HepG2 (cell line): ENCODE results near the gene EHD1. TPM values are rescaled to one million over a fixed set of nuclear protein-coding genes. Genes with fewer than 3 reads are reported as not detected.

Source experiments
- ARID4A ChIP-seq: sonication (generic); formaldehyde crosslinking; IDR thresholded peaks from 2 replicates; pipeline ENCODE4 v1.5.0; 2020; ENCODE audit warnings: mild to moderate bottlenecking, missing genetic modification reagents, borderline replicate concordance
- CC2D1A ChIP-seq: sonication (generic); formaldehyde crosslinking; IDR thresholded peaks from 2 replicates; pipeline ENCODE4 v1.8.1; 2023; ENCODE audit warnings: mild to moderate bottlenecking, missing genetic modification reagents
- CREBL2 ChIP-seq: sonication (generic); formaldehyde crosslinking; IDR thresholded peaks from 2 replicates; pipeline ENCODE4 v1.8.1; 2023; ENCODE audit warnings: missing genetic modification reagents, mild to moderate bottlenecking, borderline replicate concordance
- HMGXB3 ChIP-seq: sonication (generic); formaldehyde crosslinking; IDR thresholded peaks from 2 replicates; pipeline ENCODE4 v1.4.0; 2020; ENCODE audit warnings: missing genetic modification reagents, borderline replicate concordance
- MAZ ChIP-seq, 2 experiments: sonication (generic) in 1 of 2; formaldehyde crosslinking in 1 of 2; IDR thresholded peaks; 2 replicates each; pipeline versions ENCODE4 v1.5.0 to v1.6.1; 2012 to 2020; ENCODE audit warnings: low read depth in 2 of 2, mild to moderate bottlenecking in 2 of 2, borderline replicate concordance in 1 of 2, improper control_type of control experiment in 1 of 2, low read length in 1 of 2, missing genetic modification reagents in 1 of 2, moderate library complexity in 1 of 2
- NFE2L2 ChIP-seq: fragments of 150-350 bp; IDR thresholded peaks from 2 replicates; pipeline ENCODE4 v1.6.1; 2014; ENCODE audit warnings: low read length
- TCF7 ChIP-seq: sonication (generic); IDR thresholded peaks from 2 replicates; pipeline ENCODE4 v1.6.1; 2016; ENCODE audit warnings: antibody characterized with exemption, low read depth
- TEF ChIP-seq: sonication (generic); formaldehyde crosslinking; IDR thresholded peaks from 2 replicates; pipeline ENCODE4 v1.5.0; 2020; ENCODE audit warnings: missing genetic modification reagents
- ZNF441 ChIP-seq: sonication (generic); formaldehyde crosslinking; IDR thresholded peaks from 2 replicates; pipeline ENCODE4 v1.7.0; 2021; ENCODE audit warnings: missing genetic modification reagents, borderline replicate concordance
- ZNF572 ChIP-seq: sonication (generic); formaldehyde crosslinking; IDR thresholded peaks from 2 replicates; pipeline ENCODE4 v1.5.1; 2020; ENCODE audit warnings: mild to moderate bottlenecking, missing genetic modification reagents
- ZNF644 ChIP-seq: IDR thresholded peaks from 2 replicates; pipeline ENCODE4 v1.6.1; 2016; ENCODE audit warnings: low read depth
- ZNF709 ChIP-seq: sonication (generic); formaldehyde crosslinking; IDR thresholded peaks from 2 replicates; pipeline ENCODE4 v1.5.0; 2020; ENCODE audit warnings: mild to moderate bottlenecking, missing genetic modification reagents
- ZSCAN21 ChIP-seq: sonication (generic); formaldehyde crosslinking; IDR thresholded peaks from 2 replicates; pipeline ENCODE4 v1.8.0; 2022; ENCODE audit warnings: mild to moderate bottlenecking, missing genetic modification reagents, moderate library complexity, borderline replicate concordance
- polyA plus RNA-seq, 8 experiments: library from polyadenylated mRNA; depleted of rRNA in 3 of 8; stranded (reverse) in 7 of 8; unstranded in 1 of 8; fragments of >200 nt; fragmentation: Illumina TruSeq in 4 of 8; extraction: Trizol in 4 of 8; gene quantifications; 2 replicates each; pipeline versions ENCODE4 v1.2.1 to v1.2.3, GENCODE V29; 2011 to 2016; ENCODE audit warnings: low read depth in 4 of 8, missing spikeins in 1 of 8, mixed read lengths in 1 of 8; ENCODE audit not compliant: insufficient read depth in 1 of 8
- total RNA-seq, 5 experiments: library from RNA; depleted of rRNA; stranded (reverse); fragments of >200 nt; fragmentation: Illumina TruSeq; extraction: Trizol; gene quantifications; 2 replicates each; pipeline ENCODE4 v1.2.3, GENCODE V29; 2016; ENCODE audit warnings: low read depth in 1 of 5

The EHD1 gene
- total and polyA plus RNA-seq, 2 of the 13 experiments (the other 11 are each of a cell fraction or from before 2014, with no cell fraction given), result 23.6 to 26.6 TPM

GRCh38 chr11:64916775-64917662 lies 38.6 kb upstream of the EHD1 start, which contains the start of gene ATG2A (continued):
- TF ChIP-seq HMGXB3 (CRISPR knock-in tag) (no peak), ZNF572 (CRISPR knock-in tag) (no peak), MAZ (IDR thresholded peaks at IDR 0.05; ENCODE audit: borderline replicate concordance, low read depth, low read length) (no peak), MAZ (CRISPR knock-in tag; IDR thresholded peaks at IDR 0.05; ENCODE audit: low read depth) (peak; percentile 33), ARID4A (CRISPR knock-in tag) (peak; percentile 88), TCF7 (no peak), ZSCAN21 (CRISPR knock-in tag) (peak; percentile 71; the same call in 1 of the 2 replicates), TEF (CRISPR knock-in tag) (no peak), ZNF441 (CRISPR knock-in tag) (no peak), ZNF644 (CRISPR knock-in tag) (no peak), ZNF709 (CRISPR knock-in tag) (no peak; the same call in 1 of the 2 replicates), CC2D1A (CRISPR knock-in tag) (no peak), NFE2L2 (no peak), CREBL2 (CRISPR knock-in tag) (no peak)
